PFSK-1 (cell line): ENCODE measurements around the gene ATP8B1.

Experiments
- FOXP2 ChIP-seq: optimal IDR thresholded peaks from 2 replicates; pipeline ENCODE3; 2011; ENCODE audit warnings: borderline replicate concordance, control low read depth, inconsistent platforms; ENCODE audit not compliant: insufficient read depth; ENCODE audit errors: extremely low read length, extremely low read depth
- POLR2AphosphoS5 ChIP-seq: IDR thresholded peaks from 2 replicates; pipeline ENCODE4 v1.6.1; 2012; ENCODE audit warnings: low read depth, mild to moderate bottlenecking, control low read depth, low read length, moderate library complexity
- SIN3A ChIP-seq: IDR thresholded peaks from 2 replicates; pipeline ENCODE4 v1.6.1; 2012; ENCODE audit warnings: mild to moderate bottlenecking, low read length, moderate library complexity, borderline replicate concordance; ENCODE audit not compliant: insufficient read depth
- TAF1 ChIP-seq: IDR thresholded peaks from 2 replicates; pipeline ENCODE4 v1.6.1; 2012; ENCODE audit warnings: low read length, control low read depth, borderline replicate concordance; ENCODE audit not compliant: insufficient read depth
- TF ChIP-seq, protein P1 (sequence below), 2 experiments: IDR thresholded peaks; 2 replicates each; pipeline versions ENCODE4 v1.6.1 to v1.8.0; 2011 to 2012; ENCODE audit warnings: low read depth in 2 of 2, low read length in 2 of 2, control low read depth in 1 of 2, inconsistent platforms in 1 of 2, mild to moderate bottlenecking in 1 of 2, moderate library complexity in 1 of 2; ENCODE audit not compliant: insufficient read depth in 1 of 2

Gene ATP8B1

GRCh38 chr18:57659460-57660102 is 143.5 kb downstream of the ATP8B1 start:
- TF ChIP-seq POLR2AphosphoS5 (no peak), FOXP2 (no peak), TAF1 (no peak)
- TF ChIP-seq, protein P1, sequence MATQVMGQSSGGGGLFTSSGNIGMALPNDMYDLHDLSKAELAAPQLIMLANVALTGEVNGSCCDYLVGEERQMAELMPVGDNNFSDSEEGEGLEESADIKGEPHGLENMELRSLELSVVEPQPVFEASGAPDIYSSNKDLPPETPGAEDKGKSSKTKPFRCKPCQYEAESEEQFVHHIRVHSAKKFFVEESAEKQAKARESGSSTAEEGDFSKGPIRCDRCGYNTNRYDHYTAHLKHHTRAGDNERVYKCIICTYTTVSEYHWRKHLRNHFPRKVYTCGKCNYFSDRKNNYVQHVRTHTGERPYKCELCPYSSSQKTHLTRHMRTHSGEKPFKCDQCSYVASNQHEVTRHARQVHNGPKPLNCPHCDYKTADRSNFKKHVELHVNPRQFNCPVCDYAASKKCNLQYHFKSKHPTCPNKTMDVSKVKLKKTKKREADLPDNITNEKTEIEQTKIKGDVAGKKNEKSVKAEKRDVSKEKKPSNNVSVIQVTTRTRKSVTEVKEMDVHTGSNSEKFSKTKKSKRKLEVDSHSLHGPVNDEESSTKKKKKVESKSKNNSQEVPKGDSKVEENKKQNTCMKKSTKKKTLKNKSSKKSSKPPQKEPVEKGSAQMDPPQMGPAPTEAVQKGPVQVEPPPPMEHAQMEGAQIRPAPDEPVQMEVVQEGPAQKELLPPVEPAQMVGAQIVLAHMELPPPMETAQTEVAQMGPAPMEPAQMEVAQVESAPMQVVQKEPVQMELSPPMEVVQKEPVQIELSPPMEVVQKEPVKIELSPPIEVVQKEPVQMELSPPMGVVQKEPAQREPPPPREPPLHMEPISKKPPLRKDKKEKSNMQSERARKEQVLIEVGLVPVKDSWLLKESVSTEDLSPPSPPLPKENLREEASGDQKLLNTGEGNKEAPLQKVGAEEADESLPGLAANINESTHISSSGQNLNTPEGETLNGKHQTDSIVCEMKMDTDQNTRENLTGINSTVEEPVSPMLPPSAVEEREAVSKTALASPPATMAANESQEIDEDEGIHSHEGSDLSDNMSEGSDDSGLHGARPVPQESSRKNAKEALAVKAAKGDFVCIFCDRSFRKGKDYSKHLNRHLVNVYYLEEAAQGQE (IDR thresholded peaks at IDR 0.05; ENCODE audit: insufficient read depth in 1 of 2, low read depth in 2 of 2, low read length in 2 of 2): no peak

GRCh38 chr18:57657542-57657941 is 145.6 kb downstream of the ATP8B1 start:
- TF ChIP-seq, protein P1 (IDR thresholded peaks at IDR 0.05; ENCODE audit: insufficient read depth in 1 of 2, low read depth in 2 of 2, low read length in 2 of 2): no peak
- TF ChIP-seq SIN3A (no peak), POLR2AphosphoS5 (no peak), TAF1 (no peak), FOXP2 (no peak)

- TF ChIP-seq SIN3A (no peak), POLR2AphosphoS5 (no peak), FOXP2 (no peak), TAF1 (no peak)
- TF ChIP-seq, protein P1 (IDR thresholded peaks at IDR 0.05; ENCODE audit: insufficient read depth in 1 of 2, low read depth in 2 of 2, low read length in 2 of 2): no peak
Measured at GRCh38 chr18:57655740-57656139, 147.4 kb downstream of the ATP8B1 start.

DNA sequence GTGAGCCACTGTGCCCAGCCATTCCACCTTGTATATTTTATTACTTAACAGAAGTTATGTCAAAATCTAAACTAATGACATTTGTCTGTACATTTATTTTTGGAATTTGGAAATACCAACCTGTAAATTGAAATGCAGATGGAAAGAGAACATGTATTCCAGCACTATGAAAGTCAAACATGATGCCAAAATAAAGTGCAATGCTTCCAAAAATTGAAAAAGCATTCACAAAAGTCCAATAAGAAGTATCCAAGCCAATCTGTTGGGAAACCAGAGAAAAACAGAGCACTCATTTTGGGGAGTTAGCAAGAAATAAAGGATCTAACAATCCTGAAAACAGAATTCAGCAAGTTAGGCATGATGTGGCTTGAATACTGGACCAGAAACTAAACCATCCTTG is 151.2 kb downstream of the ATP8B1 start:
- TF ChIP-seq FOXP2: no peak
- TF ChIP-seq, protein P1 (IDR thresholded peaks at IDR 0.05; ENCODE audit: insufficient read depth in 1 of 2, low read depth in 2 of 2, low read length in 2 of 2): no peak
- TF ChIP-seq TAF1: no peak
- no peak for TF ChIP-seq SIN3A
- no peak for TF ChIP-seq POLR2AphosphoS5
